Retinal pigment epithelial cell (primary cell): ENCODE data around the gene PITPNC1.

Experiments
- DNase-seq: peaks from one replicate; pipeline ENCODE4 v3.0.0-alpha.2; 2010; ENCODE audit warnings: low read depth
- H3K4me3 ChIP-seq: 2 replicates; pipeline ENCODE4 v1.5.1; 2011; ENCODE audit warnings: mild to moderate bottlenecking, low read length, control low read depth, moderate library complexity
- TF ChIP-seq, protein P1 (sequence below): conservative IDR thresholded peaks from 2 replicates; pipeline ENCODE4 v1.5.1; 2011; ENCODE audit warnings: low read depth, low read length, control low read depth, inconsistent platforms

The PITPNC1 gene

GRCh38 chr17:67435122-67435521, 58.0 kb downstream of the PITPNC1 start:
- no peak for DNase-seq
- H3K4me3 ChIP-seq: no peak overlapping the region
- TF ChIP-seq, protein P1, sequence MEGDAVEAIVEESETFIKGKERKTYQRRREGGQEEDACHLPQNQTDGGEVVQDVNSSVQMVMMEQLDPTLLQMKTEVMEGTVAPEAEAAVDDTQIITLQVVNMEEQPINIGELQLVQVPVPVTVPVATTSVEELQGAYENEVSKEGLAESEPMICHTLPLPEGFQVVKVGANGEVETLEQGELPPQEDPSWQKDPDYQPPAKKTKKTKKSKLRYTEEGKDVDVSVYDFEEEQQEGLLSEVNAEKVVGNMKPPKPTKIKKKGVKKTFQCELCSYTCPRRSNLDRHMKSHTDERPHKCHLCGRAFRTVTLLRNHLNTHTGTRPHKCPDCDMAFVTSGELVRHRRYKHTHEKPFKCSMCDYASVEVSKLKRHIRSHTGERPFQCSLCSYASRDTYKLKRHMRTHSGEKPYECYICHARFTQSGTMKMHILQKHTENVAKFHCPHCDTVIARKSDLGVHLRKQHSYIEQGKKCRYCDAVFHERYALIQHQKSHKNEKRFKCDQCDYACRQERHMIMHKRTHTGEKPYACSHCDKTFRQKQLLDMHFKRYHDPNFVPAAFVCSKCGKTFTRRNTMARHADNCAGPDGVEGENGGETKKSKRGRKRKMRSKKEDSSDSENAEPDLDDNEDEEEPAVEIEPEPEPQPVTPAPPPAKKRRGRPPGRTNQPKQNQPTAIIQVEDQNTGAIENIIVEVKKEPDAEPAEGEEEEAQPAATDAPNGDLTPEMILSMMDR: no peak

DNA sequence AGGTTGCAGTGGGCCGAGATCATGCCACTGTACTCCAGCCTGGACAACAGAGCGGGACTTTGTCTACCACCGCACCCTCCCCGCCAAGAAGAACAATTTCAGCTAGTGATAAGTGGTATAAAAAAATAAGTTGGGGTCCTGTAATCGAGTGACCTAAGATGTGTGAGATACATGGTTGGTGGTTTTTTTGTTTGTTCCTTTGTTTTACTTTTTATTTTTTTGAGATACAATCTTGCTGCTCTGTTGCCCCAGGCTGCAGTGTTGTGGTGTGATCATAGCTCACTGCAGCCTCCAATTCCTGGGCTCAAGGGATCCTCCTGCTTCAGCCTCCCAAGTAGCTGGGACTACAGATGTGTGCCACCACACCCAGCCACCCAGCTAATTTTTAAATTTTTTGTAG, 58.7 kb downstream of the PITPNC1 start:
- H3K4me3 ChIP-seq: no peak overlapping the region
- TF ChIP-seq, protein P1: no peak
- DNase-seq: no peak

DNA sequence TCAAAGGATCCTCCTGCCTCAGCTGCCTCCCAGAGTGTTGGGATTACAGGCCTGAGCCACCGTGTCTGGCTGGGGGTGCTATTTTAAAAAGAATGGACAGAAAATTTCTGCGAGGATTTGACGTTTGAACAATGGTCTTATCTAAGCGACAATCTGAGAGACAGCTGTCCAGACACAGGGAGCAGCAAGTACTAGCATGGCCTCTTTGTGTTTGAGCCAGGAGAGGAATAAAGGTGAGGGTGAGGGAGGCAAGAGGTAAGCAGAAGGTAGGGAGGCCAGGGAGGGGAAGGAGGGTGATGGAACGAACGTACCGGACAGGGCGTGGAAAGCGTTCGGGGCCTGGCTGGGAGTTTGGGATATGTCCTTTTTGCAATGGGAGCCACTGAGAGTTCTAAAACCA, 59.2 kb downstream of the PITPNC1 start:
- no peak overlapping the region for H3K4me3 ChIP-seq
- DNase-seq: no peak
- TF ChIP-seq, protein P1: no peak

GRCh38 chr17:67438667-67439066, 61.6 kb downstream of the PITPNC1 start:
- DNase-seq: no peak
- TF ChIP-seq, protein P1: no peak
- H3K4me3 ChIP-seq: no peak overlapping the region

DNA sequence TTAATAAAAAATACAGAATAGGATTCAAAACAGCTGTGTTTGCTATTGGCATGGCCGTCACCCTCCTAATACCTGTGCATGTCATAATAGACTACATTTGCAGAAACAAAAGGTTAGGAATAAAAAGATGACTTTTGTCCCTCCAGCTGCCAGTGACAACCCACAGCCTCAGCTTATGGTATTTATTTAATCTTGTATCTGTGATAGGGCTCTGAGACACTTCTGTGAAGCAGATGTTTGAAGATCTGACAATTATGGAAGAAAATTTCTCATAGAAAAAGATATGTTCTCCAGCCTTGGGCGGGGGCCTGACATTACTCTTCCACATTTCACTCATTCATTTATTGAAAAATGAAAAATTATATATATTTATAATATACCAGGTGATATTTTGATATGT, 62.2 kb downstream of the PITPNC1 start:
- TF ChIP-seq, protein P1: no peak
- no peak for DNase-seq
- no peak overlapping the region for H3K4me3 ChIP-seq

DNA sequence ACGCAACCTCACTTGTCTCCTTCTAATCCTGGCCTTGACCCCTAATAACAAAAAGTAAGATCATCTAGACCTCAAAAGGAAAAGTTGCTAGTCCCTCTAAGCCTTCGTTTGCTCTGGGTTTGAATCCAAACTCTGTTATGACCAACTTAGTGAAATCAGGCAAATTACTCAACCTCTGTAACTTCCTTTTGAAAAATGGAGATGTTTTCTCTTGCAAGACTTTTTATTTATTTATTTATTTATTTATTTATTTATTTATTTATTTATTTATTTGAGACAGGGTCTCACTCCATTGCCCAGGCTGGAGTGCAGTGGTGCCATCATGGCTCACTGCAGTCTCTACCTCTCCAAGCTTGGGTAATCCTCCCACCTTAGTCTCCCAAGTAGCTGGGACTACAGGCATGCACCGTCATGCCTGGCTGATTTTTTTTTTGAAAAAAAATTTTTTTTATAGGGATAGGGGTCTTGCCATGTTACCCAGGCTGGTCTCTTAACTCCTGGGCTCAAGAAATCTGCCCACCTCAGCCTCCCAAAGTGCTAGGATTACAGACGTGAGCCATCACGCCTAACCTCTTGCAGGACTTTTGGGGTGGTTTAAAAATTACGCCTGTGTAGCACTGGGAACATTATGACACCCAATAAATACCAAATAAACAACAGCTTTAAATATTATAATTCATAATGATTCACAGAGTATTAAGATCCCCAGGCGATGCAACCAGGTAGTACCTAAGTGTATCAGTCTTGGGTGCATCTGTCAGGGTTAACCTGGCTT, 63.4 kb downstream of the PITPNC1 start:
- TF ChIP-seq, protein P1: no peak
- no peak for DNase-seq
- H3K4me3 ChIP-seq: peak overlapping the region; percentile 51
